ENCODE data around the gene METTL25.
A peak's percentile ranks its signal among the peaks of the same experiment; 100 is the strongest.

Gene METTL25

DNA sequence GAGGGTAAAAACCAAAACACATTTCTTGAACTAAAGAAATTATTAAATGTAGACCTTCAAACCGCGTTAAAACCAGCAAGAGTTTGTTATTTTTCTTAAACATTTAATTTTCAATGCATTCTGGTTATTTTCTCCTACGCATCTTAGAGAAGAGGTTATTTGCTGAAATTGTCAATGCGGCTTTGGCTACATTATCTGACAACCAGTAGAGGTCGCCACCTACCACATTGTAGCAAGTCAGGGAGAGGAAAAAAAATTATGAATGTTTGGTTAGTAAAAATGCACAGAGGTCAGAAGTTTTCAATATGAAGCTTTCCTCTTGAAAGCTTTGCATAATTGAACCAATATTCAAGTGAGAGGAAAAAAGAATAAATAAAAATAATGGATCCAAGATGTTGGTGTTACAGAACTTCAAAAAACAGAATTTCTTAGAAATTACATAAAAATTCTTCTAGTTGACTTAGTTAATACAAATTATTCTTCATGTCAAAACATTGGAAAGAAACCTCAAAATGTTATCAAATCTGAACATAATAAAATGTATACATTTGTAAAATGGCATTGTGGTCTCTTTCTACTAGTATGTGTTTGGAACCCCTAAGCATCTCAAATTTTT, 168.9 kb downstream of the METTL25 start:
- peak; percentile 69 for DNase-seq (ENCODE audit: low read depth)

All from fibroblast of the conjunctiva (primary cell).